ENCODE data around the gene HAUS7. TPM values are rescaled to one million over a fixed set of nuclear protein-coding genes. Genes with fewer than 3 reads are reported as not detected.

Gene HAUS7
- polyA plus RNA-seq, 2 of the 4 experiments (the other 2 are of a cell fraction): 39.1 to 53.6 TPM

DNA sequence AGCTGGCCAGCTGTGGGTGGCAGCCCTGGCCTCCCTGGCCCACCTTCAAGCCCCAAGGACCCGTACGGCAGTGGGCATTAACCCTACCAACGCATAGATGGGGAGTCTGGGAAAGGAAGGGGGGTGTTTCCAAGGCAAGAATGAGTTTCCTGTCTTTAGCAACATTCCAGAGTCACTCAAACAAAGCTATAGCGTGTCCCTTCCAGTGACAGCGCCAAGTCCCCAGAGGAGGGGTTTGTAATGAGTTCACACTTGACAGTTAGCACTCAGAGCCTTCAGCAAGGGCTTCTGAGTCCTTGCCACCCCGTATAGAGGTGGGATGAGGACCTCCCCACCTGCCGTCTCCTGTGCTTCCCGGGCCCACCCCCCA lies 26.2 kb upstream of the HAUS7 start:
- DNase-seq (ENCODE audit: low read depth in 1 of 2, low spot score in 1 of 2) (no peak), FAIRE-seq (no peak), ATAC-seq (no peak)
- 55% methylated on average over 3 of the region's 8 CpGs for WGBS (ENCODE audit: missing lambda C conversion rate)
- Histone ChIP-seq H3K9me3 (no peaks in the 10 kb centered on the region), H3K4me3 (no peak overlapping the region), H3K4me1 (no peaks in the 10 kb centered on the region), H3K27ac (no peak overlapping the region), H3K4me2 (no peak overlapping the region)
- TF ChIP-seq KDM5A (IDR thresholded peaks at IDR 0.05) (no peak), JUNB (IDR thresholded peaks at IDR 0.05) (no peak), ZSCAN20 (CRISPR knock-in tag; IDR thresholded peaks at IDR 0.05) (no peak), FOXS1 (CRISPR knock-in tag; IDR thresholded peaks at IDR 0.05) (no peak), GATA3 (IDR thresholded peaks at IDR 0.05; ENCODE audit: borderline replicate concordance) (no peak), TFCP2L1 (CRISPR knock-in tag; IDR thresholded peaks at IDR 0.05) (no peak), CHD4 (IDR thresholded peaks at IDR 0.05; ENCODE audit: borderline replicate concordance) (no peak), ZNF302 (CRISPR knock-in tag; IDR thresholded peaks at IDR 0.05) (no peak), MYC (IDR thresholded peaks at IDR 0.05; ENCODE audit: borderline replicate concordance, low read length) (no peak), HEYL (CRISPR knock-in tag; IDR thresholded peaks at IDR 0.05) (no peak), ZFP36 (IDR thresholded peaks at IDR 0.05; ENCODE audit: borderline replicate concordance, partially characterized antibody) (no peak)
- TF ChIP-seq, protein P1, sequence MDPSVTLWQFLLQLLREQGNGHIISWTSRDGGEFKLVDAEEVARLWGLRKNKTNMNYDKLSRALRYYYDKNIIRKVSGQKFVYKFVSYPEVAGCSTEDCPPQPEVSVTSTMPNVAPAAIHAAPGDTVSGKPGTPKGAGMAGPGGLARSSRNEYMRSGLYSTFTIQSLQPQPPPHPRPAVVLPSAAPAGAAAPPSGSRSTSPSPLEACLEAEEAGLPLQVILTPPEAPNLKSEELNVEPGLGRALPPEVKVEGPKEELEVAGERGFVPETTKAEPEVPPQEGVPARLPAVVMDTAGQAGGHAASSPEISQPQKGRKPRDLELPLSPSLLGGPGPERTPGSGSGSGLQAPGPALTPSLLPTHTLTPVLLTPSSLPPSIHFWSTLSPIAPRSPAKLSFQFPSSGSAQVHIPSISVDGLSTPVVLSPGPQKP (IDR thresholded peaks at IDR 0.05; ENCODE audit: low read depth, low read length): no peak
- TF ChIP-seq, protein P2, sequence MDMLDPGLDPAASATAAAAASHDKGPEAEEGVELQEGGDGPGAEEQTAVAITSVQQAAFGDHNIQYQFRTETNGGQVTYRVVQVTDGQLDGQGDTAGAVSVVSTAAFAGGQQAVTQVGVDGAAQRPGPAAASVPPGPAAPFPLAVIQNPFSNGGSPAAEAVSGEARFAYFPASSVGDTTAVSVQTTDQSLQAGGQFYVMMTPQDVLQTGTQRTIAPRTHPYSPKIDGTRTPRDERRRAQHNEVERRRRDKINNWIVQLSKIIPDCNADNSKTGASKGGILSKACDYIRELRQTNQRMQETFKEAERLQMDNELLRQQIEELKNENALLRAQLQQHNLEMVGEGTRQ (IDR thresholded peaks at IDR 0.05): no peak
- TF ChIP-seq, protein P3, sequence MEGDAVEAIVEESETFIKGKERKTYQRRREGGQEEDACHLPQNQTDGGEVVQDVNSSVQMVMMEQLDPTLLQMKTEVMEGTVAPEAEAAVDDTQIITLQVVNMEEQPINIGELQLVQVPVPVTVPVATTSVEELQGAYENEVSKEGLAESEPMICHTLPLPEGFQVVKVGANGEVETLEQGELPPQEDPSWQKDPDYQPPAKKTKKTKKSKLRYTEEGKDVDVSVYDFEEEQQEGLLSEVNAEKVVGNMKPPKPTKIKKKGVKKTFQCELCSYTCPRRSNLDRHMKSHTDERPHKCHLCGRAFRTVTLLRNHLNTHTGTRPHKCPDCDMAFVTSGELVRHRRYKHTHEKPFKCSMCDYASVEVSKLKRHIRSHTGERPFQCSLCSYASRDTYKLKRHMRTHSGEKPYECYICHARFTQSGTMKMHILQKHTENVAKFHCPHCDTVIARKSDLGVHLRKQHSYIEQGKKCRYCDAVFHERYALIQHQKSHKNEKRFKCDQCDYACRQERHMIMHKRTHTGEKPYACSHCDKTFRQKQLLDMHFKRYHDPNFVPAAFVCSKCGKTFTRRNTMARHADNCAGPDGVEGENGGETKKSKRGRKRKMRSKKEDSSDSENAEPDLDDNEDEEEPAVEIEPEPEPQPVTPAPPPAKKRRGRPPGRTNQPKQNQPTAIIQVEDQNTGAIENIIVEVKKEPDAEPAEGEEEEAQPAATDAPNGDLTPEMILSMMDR (IDR thresholded peaks at IDR 0.05): no peak
- TF ChIP-seq, protein P4, sequence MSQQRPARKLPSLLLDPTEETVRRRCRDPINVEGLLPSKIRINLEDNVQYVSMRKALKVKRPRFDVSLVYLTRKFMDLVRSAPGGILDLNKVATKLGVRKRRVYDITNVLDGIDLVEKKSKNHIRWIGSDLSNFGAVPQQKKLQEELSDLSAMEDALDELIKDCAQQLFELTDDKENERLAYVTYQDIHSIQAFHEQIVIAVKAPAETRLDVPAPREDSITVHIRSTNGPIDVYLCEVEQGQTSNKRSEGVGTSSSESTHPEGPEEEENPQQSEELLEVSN (IDR thresholded peaks at IDR 0.05; ENCODE audit: borderline replicate concordance, low read depth): no peak
- TF ChIP-seq, protein P5, sequence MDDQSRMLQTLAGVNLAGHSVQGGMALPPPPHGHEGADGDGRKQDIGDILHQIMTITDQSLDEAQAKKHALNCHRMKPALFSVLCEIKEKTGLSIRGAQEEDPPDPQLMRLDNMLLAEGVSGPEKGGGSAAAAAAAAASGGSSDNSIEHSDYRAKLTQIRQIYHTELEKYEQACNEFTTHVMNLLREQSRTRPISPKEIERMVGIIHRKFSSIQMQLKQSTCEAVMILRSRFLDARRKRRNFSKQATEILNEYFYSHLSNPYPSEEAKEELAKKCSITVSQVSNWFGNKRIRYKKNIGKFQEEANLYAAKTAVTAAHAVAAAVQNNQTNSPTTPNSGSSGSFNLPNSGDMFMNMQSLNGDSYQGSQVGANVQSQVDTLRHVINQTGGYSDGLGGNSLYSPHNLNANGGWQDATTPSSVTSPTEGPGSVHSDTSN (IDR thresholded peaks at IDR 0.05): no peak
- CTCF ChIA-PET: interaction anchor here (1.7 kb wide), 2 partner anchors 10 to 36 kb away, joined by 5 to 7 read pairs; no protein-coding TSS in a partner anchor
- POLR2A ChIA-PET: no interaction called here

DNA sequence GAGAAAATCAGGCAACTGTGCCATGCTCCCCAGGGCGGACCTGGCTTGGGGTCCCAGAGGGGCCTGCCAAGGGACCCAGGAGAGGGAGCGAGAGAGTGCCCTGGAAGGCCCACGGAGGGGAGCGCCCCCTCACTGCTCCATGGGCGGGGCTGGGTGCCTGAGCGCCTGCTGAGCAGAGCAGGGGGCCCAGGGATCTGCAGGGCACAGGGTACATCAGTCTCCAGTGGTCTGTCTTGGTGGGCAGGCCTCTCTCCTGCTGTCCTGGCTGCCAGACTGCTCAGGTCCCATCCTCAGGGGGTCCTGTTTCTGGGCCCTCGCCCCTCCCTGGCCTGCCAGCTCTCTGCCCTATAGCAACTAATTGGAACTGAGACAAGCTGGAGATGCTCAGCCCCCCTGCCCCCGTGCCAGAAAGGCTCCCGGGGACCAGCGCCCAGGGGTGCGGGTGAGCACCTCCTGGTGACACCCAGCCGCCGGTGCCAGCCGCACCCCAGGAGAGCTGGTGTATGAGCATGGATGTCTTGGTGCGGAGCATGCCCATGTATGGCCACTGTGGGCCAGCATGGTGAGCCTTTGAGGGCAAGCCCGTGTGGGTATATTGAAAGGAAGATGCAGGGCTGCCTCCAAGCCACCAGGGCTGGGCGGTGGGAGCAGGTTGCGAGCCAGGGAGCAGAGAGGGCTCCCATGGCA lies 25.7 kb upstream of the HAUS7 start:
- H3K4me2 ChIP-seq: no peak overlapping the region
- DNase-seq (ENCODE audit: low read depth in 1 of 2, low spot score in 1 of 2) (no peak), FAIRE-seq (no peak), ATAC-seq (peak in 1 of 2 experiments; percentile 24; a peak in 3 of 6 replicates)
- no peak overlapping the region for H3K27ac ChIP-seq
- ChIA-PET CTCF (interaction anchor here (1.7 to 4.1 kb wide), 2 partner anchors 11 to 35 kb away, joined by 5 to 30 read pairs; no protein-coding TSS in a partner anchor), POLR2A (no interaction called here)
- no peaks in the 10 kb centered on the region for H3K9me3 ChIP-seq
- no peaks in the 10 kb centered on the region for H3K4me1 ChIP-seq
- 45% methylated on average over 8 of the region's 18 CpGs for WGBS (ENCODE audit: missing lambda C conversion rate)
- TF ChIP-seq NPAS2 (CRISPR knock-in tag; IDR thresholded peaks at IDR 0.05; ENCODE audit: borderline replicate concordance): no peak
- no peak for TF ChIP-seq RNF2 (IDR thresholded peaks at IDR 0.05; ENCODE audit: borderline replicate concordance, low read depth)
- TF ChIP-seq NR3C1 (IDR thresholded peaks at IDR 0.05): no peak
- TF ChIP-seq ESRRA (IDR thresholded peaks at IDR 0.05; ENCODE audit: borderline replicate concordance, low read length): no peak
- TF ChIP-seq, protein P5 (IDR thresholded peaks at IDR 0.05): no peak
- TF ChIP-seq, protein P6, sequence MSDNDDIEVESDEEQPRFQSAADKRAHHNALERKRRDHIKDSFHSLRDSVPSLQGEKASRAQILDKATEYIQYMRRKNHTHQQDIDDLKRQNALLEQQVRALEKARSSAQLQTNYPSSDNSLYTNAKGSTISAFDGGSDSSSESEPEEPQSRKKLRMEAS (IDR thresholded peaks at IDR 0.05): no peak
- TF ChIP-seq HOXB5 (CRISPR knock-in tag; IDR thresholded peaks at IDR 0.05): no peak
- TF ChIP-seq, protein P1 (IDR thresholded peaks at IDR 0.05; ENCODE audit: low read depth, low read length): no peak
- TF ChIP-seq ZFP36 (IDR thresholded peaks at IDR 0.05; ENCODE audit: borderline replicate concordance, partially characterized antibody): no peak
- TF ChIP-seq MAZ (IDR thresholded peaks at IDR 0.05; ENCODE audit: borderline replicate concordance, low read depth, low read length): no peak
- no peak for TF ChIP-seq EHF (CRISPR knock-in tag; IDR thresholded peaks at IDR 0.05)
- no peak for TF ChIP-seq PHF8 (IDR thresholded peaks at IDR 0.05; ENCODE audit: borderline replicate concordance, low read depth)
- no peak for TF ChIP-seq JUNB (IDR thresholded peaks at IDR 0.05)
- no peak overlapping the region for H3K4me3 ChIP-seq

Measured in A549 (cell line).